Stimulated activated CD4-positive, alpha-beta T cell treated with anti-CD3 and anti-CD28 coated beads, Interleukin-4, amount 100 ng/mL, for 24 hours (primary cell): ENCODE results near the gene ABCG4.
"Not testable (repeated sequence)": the region's sequence is repeated elsewhere in the genome, so short reads cannot be mapped to it uniquely, and the experiment has no call there.

Experiments
- DNase-seq: peaks from one replicate; pipeline ENCODE4 v3.0.0-alpha.2; 2020

The ABCG4 gene

GRCh38 chr11:119155733-119156492, 7.1 kb downstream of the ABCG4 start:
- DNase-seq, result no peak

- DNase-seq, result no peak
Observed at GRCh38 chr11:119156496-119156895, 7.6 kb downstream of the ABCG4 start.

GRCh38 chr11:119157063-119157462, 8.2 kb downstream of the ABCG4 start:
- DNase-seq, result no peak

GRCh38 chr11:119158467-119158866, 9.6 kb downstream of the ABCG4 start:
- DNase-seq, result no peak

- no peak for DNase-seq
Observed at GRCh38 chr11:119160151-119160550, 11.3 kb downstream of the ABCG4 start.

GRCh38 chr11:119161871-119162270, 13.0 kb downstream of the ABCG4 start:
- no peak for DNase-seq

GRCh38 chr11:119166368-119167076, 17.7 kb downstream of the ABCG4 start:
- no peak for DNase-seq

GRCh38 chr11:119167077-119167458, 18.2 kb downstream of the ABCG4 start:
- not testable (repeated sequence) for DNase-seq

- no peak for DNase-seq
Observed at GRCh38 chr11:119167933-119168332, 19.1 kb downstream of the ABCG4 start.

GRCh38 chr11:119168471-119169281, 19.8 kb downstream of the ABCG4 start, which contains the start of gene NLRX1:
TSS of gene NLRX1 (plus strand) at chr11:119168725. CDS start at chr11:119171404, 2,679 bp downstream.
- DNase-seq, result peak; percentile 88

GRCh38 chr11:119169282-119169719, 20.4 kb downstream of the ABCG4 start:
- peak; percentile 43 for DNase-seq

GRCh38 chr11:119172513-119172912, 23.7 kb downstream of the ABCG4 start:
- no peak for DNase-seq

- no peak for DNase-seq
Observed at GRCh38 chr11:119173453-119173852, 24.6 kb downstream of the ABCG4 start.

GRCh38 chr11:119175493-119176077, 26.7 kb downstream of the ABCG4 start:
- no peak for DNase-seq

- no peak for DNase-seq
Observed at GRCh38 chr11:119178166-119178680, 29.4 kb downstream of the ABCG4 start.

GRCh38 chr11:119179342-119179741, 30.5 kb downstream of the ABCG4 start:
- DNase-seq, result no peak

GRCh38 chr11:119179983-119180382, 31.1 kb downstream of the ABCG4 start:
- no peak for DNase-seq

GRCh38 chr11:119180729-119181676, 32.2 kb downstream of the ABCG4 start:
- DNase-seq, result no peak

GRCh38 chr11:119181677-119182412, 33.0 kb downstream of the ABCG4 start:
- no peak for DNase-seq

GRCh38 chr11:119184399-119184798, 35.5 kb downstream of the ABCG4 start:
- DNase-seq, result not testable (repeated sequence)
